ENCODE results near the gene RNF123. TPM values are rescaled to one million over a fixed set of nuclear protein-coding genes. Genes with fewer than 3 reads are reported as not detected.

Gene RNF123
- total RNA-seq, 1 experiment from 2014 or later = 71.9 TPM

GRCh38 chr3:49714728-49715550, 25.6 kb downstream of the RNF123 start:
- no peak overlapping the region for H3K4me2 ChIP-seq (ENCODE audit: low read length)
- ChIA-PET POLR2A (no interaction called here), RAD21 (ENCODE audit: low non-redundant PET in 1 of 2, low total read pairs in 2 of 2, uncharacterized antibody in 2 of 2, unreplicated experiment in 2 of 2) (no interaction called here), CTCF (no interaction called here)
- no peak for DNase-seq (ENCODE audit: low read depth, low spot score)
- H3K27me3 ChIP-seq (ENCODE audit: insufficient read depth, low read length) = no peaks in the 10 kb centered on the region
- no peaks in the 10 kb centered on the region for H3K9me3 ChIP-seq (ENCODE audit: control insufficient read depth in 1 of 2, insufficient read depth in 1 of 2, low read depth in 1 of 2, low read length in 2 of 2)
- H3K9me2 ChIP-seq (ENCODE audit: insufficient read depth) = no peaks in the 10 kb centered on the region
- no peak for ATAC-seq
- H3K9ac ChIP-seq (ENCODE audit: low read length) = no peak overlapping the region
- H3K36me3 ChIP-seq (ENCODE audit: control insufficient read depth in 1 of 2, insufficient read depth in 2 of 2, low read length in 2 of 2) = no peaks in the 10 kb centered on the region; a peak in 2 of 4 replicates
- intact Hi-C loops (cut with micrococcal nuclease) = no loop called here
- no peak overlapping the region for H2AFZ ChIP-seq (ENCODE audit: low read depth, low read length, poor library complexity, severe bottlenecking)
- no peak overlapping the region for H3K27ac ChIP-seq (ENCODE audit: low read depth, low read length)
- no peaks in the 10 kb centered on the region for H3K79me2 ChIP-seq (ENCODE audit: insufficient read depth, low read length)
- no TSS peak for BruUV-seq (replicated peaks)
- no peak for TF ChIP-seq ATF3 (IDR thresholded peaks at IDR 0.05)
- TF ChIP-seq, protein P1, sequence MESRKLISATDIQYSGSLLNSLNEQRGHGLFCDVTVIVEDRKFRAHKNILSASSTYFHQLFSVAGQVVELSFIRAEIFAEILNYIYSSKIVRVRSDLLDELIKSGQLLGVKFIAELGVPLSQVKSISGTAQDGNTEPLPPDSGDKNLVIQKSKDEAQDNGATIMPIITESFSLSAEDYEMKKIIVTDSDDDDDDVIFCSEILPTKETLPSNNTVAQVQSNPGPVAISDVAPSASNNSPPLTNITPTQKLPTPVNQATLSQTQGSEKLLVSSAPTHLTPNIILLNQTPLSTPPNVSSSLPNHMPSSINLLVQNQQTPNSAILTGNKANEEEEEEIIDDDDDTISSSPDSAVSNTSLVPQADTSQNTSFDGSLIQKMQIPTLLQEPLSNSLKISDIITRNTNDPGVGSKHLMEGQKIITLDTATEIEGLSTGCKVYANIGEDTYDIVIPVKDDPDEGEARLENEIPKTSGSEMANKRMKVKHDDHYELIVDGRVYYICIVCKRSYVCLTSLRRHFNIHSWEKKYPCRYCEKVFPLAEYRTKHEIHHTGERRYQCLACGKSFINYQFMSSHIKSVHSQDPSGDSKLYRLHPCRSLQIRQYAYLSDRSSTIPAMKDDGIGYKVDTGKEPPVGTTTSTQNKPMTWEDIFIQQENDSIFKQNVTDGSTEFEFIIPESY (IDR thresholded peaks at IDR 0.05; ENCODE audit: extremely low read depth, insufficient replicate concordance, low read length) = no peak
- no peak for TF ChIP-seq POLR2A (IDR thresholded peaks at IDR 0.05; ENCODE audit: borderline replicate concordance, extremely low read depth, insufficient read depth, insufficient read length)
- TF ChIP-seq SIN3A (IDR thresholded peaks at IDR 0.05; ENCODE audit: low read depth) = no peak
- no peak overlapping the region for H3K4me3 ChIP-seq (replicated peaks in 1 of 2; ENCODE audit: low read depth in 1 of 2, low read length in 2 of 2)
- peaks cover 0 to 12% of the 10 kb centered on the region in 2 experiments; a peak in 2 of 4 replicates for H3K4me1 ChIP-seq (ENCODE audit: control insufficient read depth in 1 of 2, insufficient read depth in 2 of 2, low read length in 2 of 2)
- no peaks in the 10 kb centered on the region for H4K20me1 ChIP-seq (ENCODE audit: insufficient read depth)

DNA sequence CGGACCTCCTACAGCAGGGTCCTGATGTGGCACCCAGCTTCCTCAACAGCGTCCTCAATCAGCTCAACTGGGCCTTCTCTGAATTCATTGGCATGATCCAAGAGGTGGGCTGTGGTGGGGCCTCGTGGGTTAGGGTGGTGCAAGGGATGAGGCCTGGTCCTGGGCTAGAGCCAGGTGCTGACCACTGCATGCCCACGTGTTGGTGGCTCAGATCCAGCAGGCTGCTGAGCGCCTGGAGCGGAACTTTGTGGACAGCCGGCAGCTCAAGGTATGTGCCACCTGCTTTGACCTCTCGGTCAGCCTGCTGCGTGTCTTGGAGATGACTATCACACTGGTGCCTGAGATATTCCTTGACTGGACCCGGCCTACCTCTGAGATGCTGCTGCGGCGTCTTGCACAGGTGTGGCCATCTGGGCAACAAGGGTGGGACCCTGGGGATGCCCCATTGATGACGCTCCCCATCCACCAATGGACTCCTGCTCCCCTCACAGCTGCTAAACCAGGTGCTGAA, 26.3 kb downstream of the RNF123 start:
- CTCF ChIA-PET = no interaction called here
- RAD21 ChIA-PET (ENCODE audit: low non-redundant PET in 1 of 2, low total read pairs in 2 of 2, uncharacterized antibody in 2 of 2, unreplicated experiment in 2 of 2) = no interaction called here
- Histone ChIP-seq H3K36me3 (ENCODE audit: control insufficient read depth in 1 of 2, insufficient read depth in 2 of 2, low read length in 2 of 2) (peaks cover 0 to 3% of the 10 kb centered on the region in 2 experiments; a peak in 2 of 4 replicates), H3K27me3 (ENCODE audit: insufficient read depth, low read length) (no peaks in the 10 kb centered on the region), H3K9me3 (ENCODE audit: control insufficient read depth in 1 of 2, insufficient read depth in 1 of 2, low read depth in 1 of 2, low read length in 2 of 2) (no peaks in the 10 kb centered on the region), H3K4me3 (replicated peaks in 1 of 2; ENCODE audit: low read depth in 1 of 2, low read length in 2 of 2) (no peak overlapping the region), H3K27ac (ENCODE audit: low read depth, low read length) (no peak overlapping the region), H4K20me1 (ENCODE audit: insufficient read depth) (no peaks in the 10 kb centered on the region), H3K9me2 (ENCODE audit: insufficient read depth) (no peaks in the 10 kb centered on the region), H3K79me2 (ENCODE audit: insufficient read depth, low read length) (no peaks in the 10 kb centered on the region), H3K4me1 (ENCODE audit: control insufficient read depth in 1 of 2, insufficient read depth in 2 of 2, low read length in 2 of 2) (peaks cover 0 to 13% of the 10 kb centered on the region in 2 experiments; a peak in 2 of 4 replicates), H3K9ac (ENCODE audit: low read length) (no peak overlapping the region), H3K4me2 (ENCODE audit: low read length) (no peak overlapping the region), H2AFZ (ENCODE audit: low read depth, low read length, poor library complexity, severe bottlenecking) (no peak overlapping the region)
- BruUV-seq (replicated peaks) = no TSS peak
- ATAC-seq = no peak
- intact Hi-C loops (cut with micrococcal nuclease) = no loop called here
- POLR2A ChIA-PET = no interaction called here
- DNase-seq (ENCODE audit: low read depth, low spot score) = no peak
- TF ChIP-seq FOSL1 (IDR thresholded peaks at IDR 0.05; ENCODE audit: low read depth) (no peak), SRF (IDR thresholded peaks at IDR 0.05; ENCODE audit: low read depth) (no peak), ATF3 (IDR thresholded peaks at IDR 0.05) (no peak), CBX3 (IDR thresholded peaks at IDR 0.05; ENCODE audit: low read depth) (no peak), RAD21 (IDR thresholded peaks at IDR 0.05; ENCODE audit: low read depth) (no peak), ELF1 (IDR thresholded peaks at IDR 0.05; ENCODE audit: borderline replicate concordance, low read depth) (no peak), SIN3A (IDR thresholded peaks at IDR 0.05; ENCODE audit: low read depth) (no peak)
- TF ChIP-seq, protein P1 (IDR thresholded peaks at IDR 0.05; ENCODE audit: extremely low read depth, insufficient replicate concordance, low read length) = no peak
- TF ChIP-seq, protein P2, sequence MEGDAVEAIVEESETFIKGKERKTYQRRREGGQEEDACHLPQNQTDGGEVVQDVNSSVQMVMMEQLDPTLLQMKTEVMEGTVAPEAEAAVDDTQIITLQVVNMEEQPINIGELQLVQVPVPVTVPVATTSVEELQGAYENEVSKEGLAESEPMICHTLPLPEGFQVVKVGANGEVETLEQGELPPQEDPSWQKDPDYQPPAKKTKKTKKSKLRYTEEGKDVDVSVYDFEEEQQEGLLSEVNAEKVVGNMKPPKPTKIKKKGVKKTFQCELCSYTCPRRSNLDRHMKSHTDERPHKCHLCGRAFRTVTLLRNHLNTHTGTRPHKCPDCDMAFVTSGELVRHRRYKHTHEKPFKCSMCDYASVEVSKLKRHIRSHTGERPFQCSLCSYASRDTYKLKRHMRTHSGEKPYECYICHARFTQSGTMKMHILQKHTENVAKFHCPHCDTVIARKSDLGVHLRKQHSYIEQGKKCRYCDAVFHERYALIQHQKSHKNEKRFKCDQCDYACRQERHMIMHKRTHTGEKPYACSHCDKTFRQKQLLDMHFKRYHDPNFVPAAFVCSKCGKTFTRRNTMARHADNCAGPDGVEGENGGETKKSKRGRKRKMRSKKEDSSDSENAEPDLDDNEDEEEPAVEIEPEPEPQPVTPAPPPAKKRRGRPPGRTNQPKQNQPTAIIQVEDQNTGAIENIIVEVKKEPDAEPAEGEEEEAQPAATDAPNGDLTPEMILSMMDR (IDR thresholded peaks at IDR 0.05 in 2 of 3, conservative IDR thresholded peaks at IDR 0.05 in 1 of 3; ENCODE audit: borderline replicate concordance in 1 of 3, insufficient read depth in 1 of 3, low read depth in 2 of 3, low read length in 2 of 3) = no peak

Data from HCT116 (cell line).